ENCODE measurements around the gene AHNAK2.
"Not testable (repeated sequence)": the region's sequence is repeated elsewhere in the genome, so short reads cannot be mapped to it uniquely, and the experiment has no call there.

AHNAK2 gene

GRCh38 chr14:104924421-104925213 lies 53.6 kb downstream of the AHNAK2 start, which contains the start of gene PLD4:
TSS of gene PLD4 (plus strand) at chr14:104924879. CDS start at chr14:104927141, 2,262 bp downstream.
- no peak for DNase-seq

- DNase-seq: no peak
Measured at GRCh38 chr14:104923640-104924420, 54.3 kb downstream of the AHNAK2 start.

- no peak for DNase-seq
Measured at GRCh38 chr14:104919993-104920315, 58.2 kb downstream of the AHNAK2 start.

GRCh38 chr14:104919152-104919992 lies 58.8 kb downstream of the AHNAK2 start:
- DNase-seq: not testable (repeated sequence)

GRCh38 chr14:104917993-104918392 lies 60.2 kb downstream of the AHNAK2 start:
- DNase-seq: no peak

- DNase-seq: no peak
Measured at GRCh38 chr14:104917116-104917515, 61.1 kb downstream of the AHNAK2 start.

GRCh38 chr14:104913435-104913834 lies 64.7 kb downstream of the AHNAK2 start:
- DNase-seq: no peak

GRCh38 chr14:104912053-104912452 lies 66.1 kb downstream of the AHNAK2 start:
- no peak for DNase-seq

- DNase-seq: no peak
Measured at GRCh38 chr14:104908303-104908702, 69.9 kb downstream of the AHNAK2 start.

GRCh38 chr14:104905579-104905933 lies 72.6 kb downstream of the AHNAK2 start:
- DNase-seq: not testable (repeated sequence)

GRCh38 chr14:104904650-104905578 lies 73.3 kb downstream of the AHNAK2 start:
- DNase-seq: not testable (repeated sequence)

GRCh38 chr14:104903990-104904389 lies 74.2 kb downstream of the AHNAK2 start:
- no peak for DNase-seq

- no peak for DNase-seq
Measured at GRCh38 chr14:104900639-104901512, 77.3 kb downstream of the AHNAK2 start.

GRCh38 chr14:104899781-104900180 lies 78.4 kb downstream of the AHNAK2 start:
- no peak for DNase-seq

GRCh38 chr14:104898870-104899510 lies 79.2 kb downstream of the AHNAK2 start:
- DNase-seq: no peak

GRCh38 chr14:104898195-104898558 lies 80.0 kb downstream of the AHNAK2 start:
- no peak for DNase-seq

- no peak for DNase-seq
Measured at GRCh38 chr14:104897330-104898194, 80.6 kb downstream of the AHNAK2 start.

GRCh38 chr14:104895786-104896661 lies 82.2 kb downstream of the AHNAK2 start:
- no peak for DNase-seq
